Stimulated activated CD4-positive, alpha-beta T cell treated with anti-CD3 and anti-CD28 coated beads, Interleukin-1b, Interleukin-23, amount 100 ng/mL, for 1 hour (primary cell): ENCODE data around the gene STRN4.
"Not testable (repeated sequence)": the region's sequence is repeated elsewhere in the genome, so short reads cannot be mapped to it uniquely, and the experiment has no call there.

Experiments used
- DNase-seq, 2 donors: peaks; one replicate each; pipeline ENCODE4 v3.0.0-alpha.2; 2020; ENCODE audit warnings: low read depth in 2 of 2

The STRN4 gene

GRCh38 chr19:46746281-46747057 lies at the start of gene STRN4:
Gene STRN4 (minus strand): TSS chr19:46746450. CDS start chr19:46746430, 20 bp downstream.
- DNase-seq: peak in 1 of 2 donors; percentile 30

GRCh38 chr19:46791944-46792343 lies 45.7 kb upstream of the STRN4 start:
- DNase-seq: no peak

- no peak for DNase-seq
These were observed 43.1 kb upstream of the STRN4 start for GRCh38 chr19:46789371-46789770.

GRCh38 chr19:46788968-46789338 lies 42.7 kb upstream of the STRN4 start:
- no peak for DNase-seq

- peak; percentile 95 to 98 for DNase-seq
These were observed 42.2 kb upstream of the STRN4 start, which contains the start of gene SLC1A5 for GRCh38 chr19:46788262-46788967. Gene SLC1A5 (minus strand): TSS chr19:46788594. CDS start chr19:46787965, 629 bp downstream.

- DNase-seq: no peak
These were observed 41.3 kb upstream of the STRN4 start for GRCh38 chr19:46787331-46788261.

- no peak for DNase-seq
These were observed 40.7 kb upstream of the STRN4 start for GRCh38 chr19:46787040-46787330.

GRCh38 chr19:46786236-46787039 lies 40.2 kb upstream of the STRN4 start:
- DNase-seq: peak; percentile 62 to 68

- DNase-seq: no peak
These were observed 39.7 kb upstream of the STRN4 start for GRCh38 chr19:46785980-46786235.

- no peak for DNase-seq
These were observed 39.1 kb upstream of the STRN4 start for GRCh38 chr19:46785054-46785979.

- peak in 1 of 2 donors; percentile 41 for DNase-seq
These were observed 38.2 kb upstream of the STRN4 start for GRCh38 chr19:46784262-46785053.

- no peak for DNase-seq
These were observed 37.4 kb upstream of the STRN4 start for GRCh38 chr19:46783670-46784069.

GRCh38 chr19:46782355-46783019 lies 36.2 kb upstream of the STRN4 start:
- DNase-seq: no peak

GRCh38 chr19:46777956-46778645 lies 31.9 kb upstream of the STRN4 start:
- not testable (repeated sequence) for DNase-seq

GRCh38 chr19:46776927-46777911 lies 31.0 kb upstream of the STRN4 start:
- DNase-seq: no peak

GRCh38 chr19:46775642-46776258 lies 29.5 kb upstream of the STRN4 start:
- no peak for DNase-seq

GRCh38 chr19:46773018-46773399 lies 26.8 kb upstream of the STRN4 start:
- no peak for DNase-seq
